Erythroblast (primary cell): ENCODE results near the gene TUBG2.

Source experiments
- GATA1 ChIP-seq: IDR thresholded peaks from 2 replicates; pipeline ENCODE4 v1.6.1; 2011; ENCODE audit warnings: low read depth, mild to moderate bottlenecking, control low read depth, low read length, moderate library complexity
- POLR2A ChIP-seq: IDR thresholded peaks from 2 replicates; pipeline ENCODE4 v1.6.1; 2011; ENCODE audit warnings: mild to moderate bottlenecking, low read length

DNA sequence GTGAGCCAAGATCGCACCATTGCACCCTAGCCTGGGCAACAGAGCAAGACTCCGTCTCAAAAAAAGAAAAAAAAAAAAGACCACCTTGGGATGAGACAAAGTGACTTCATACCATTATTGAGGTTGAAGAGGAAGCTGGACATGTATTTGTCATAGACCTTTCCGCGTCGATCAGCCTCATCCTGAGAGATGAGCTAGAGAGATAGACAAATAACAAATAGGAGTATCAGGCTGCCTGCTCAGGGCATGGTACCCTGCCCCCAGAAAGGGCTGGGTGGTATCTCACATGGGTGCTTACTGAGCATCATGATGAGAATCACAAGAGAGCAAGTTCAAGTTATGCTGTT, 45.4 kb downstream of the TUBG2 start:
- TF ChIP-seq POLR2A (no peak), GATA1 (no peak)
